Measurements from ENCODE around the gene CREB3L1.

DNA sequence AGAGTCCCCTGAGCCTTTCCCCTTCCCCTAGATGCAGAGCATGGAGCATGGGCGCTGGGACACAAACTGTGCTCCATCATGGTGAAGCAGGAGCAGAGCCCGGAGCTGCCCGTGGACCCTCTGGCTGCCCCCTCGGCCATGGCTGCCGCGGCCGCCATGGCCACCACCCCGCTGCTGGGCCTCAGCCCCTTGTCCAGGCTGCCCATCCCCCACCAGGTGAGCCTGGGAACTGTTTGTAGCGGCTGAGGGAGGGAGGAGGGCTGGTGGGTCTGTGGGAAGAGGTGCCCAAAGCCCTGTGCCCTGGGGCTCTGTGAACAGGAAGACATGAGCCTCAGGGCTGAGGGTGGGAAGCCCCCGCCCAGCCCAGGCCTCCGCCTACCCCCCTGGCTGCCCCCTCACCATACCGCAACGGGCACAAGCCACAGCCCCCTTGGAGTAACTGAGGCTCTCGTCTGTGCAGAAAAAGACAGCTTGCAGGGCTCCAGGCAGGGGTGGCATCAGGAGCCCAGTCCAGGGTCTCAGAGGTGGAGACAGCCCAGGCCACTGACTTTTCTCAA lies 30.4 kb downstream of the CREB3L1 start:
- TF ChIP-seq, protein P1, sequence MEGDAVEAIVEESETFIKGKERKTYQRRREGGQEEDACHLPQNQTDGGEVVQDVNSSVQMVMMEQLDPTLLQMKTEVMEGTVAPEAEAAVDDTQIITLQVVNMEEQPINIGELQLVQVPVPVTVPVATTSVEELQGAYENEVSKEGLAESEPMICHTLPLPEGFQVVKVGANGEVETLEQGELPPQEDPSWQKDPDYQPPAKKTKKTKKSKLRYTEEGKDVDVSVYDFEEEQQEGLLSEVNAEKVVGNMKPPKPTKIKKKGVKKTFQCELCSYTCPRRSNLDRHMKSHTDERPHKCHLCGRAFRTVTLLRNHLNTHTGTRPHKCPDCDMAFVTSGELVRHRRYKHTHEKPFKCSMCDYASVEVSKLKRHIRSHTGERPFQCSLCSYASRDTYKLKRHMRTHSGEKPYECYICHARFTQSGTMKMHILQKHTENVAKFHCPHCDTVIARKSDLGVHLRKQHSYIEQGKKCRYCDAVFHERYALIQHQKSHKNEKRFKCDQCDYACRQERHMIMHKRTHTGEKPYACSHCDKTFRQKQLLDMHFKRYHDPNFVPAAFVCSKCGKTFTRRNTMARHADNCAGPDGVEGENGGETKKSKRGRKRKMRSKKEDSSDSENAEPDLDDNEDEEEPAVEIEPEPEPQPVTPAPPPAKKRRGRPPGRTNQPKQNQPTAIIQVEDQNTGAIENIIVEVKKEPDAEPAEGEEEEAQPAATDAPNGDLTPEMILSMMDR (IDR thresholded peaks at IDR 0.05): no peak
- TF ChIP-seq POLR2A (IDR thresholded peaks at IDR 0.05; ENCODE audit: low read depth) (no peak), POLR2AphosphoS5 (IDR thresholded peaks at IDR 0.05) (no peak), EP300 (IDR thresholded peaks at IDR 0.05) (no peak)

Measured in esophagus muscularis mucosa (tissue), 4 donors.